DMS 273 (cell line): ENCODE data around the gene RTN4IP1.
A peak's percentile ranks its signal among the peaks of the same experiment; 100 is the strongest.
"Not testable (repeated sequence)": the region's sequence is repeated elsewhere in the genome, so short reads cannot be mapped to it uniquely, and the experiment has no call there.

Experiments used
- DNase-seq: peaks from one replicate; lab custom pipeline; 2025; ENCODE audit not compliant: unreplicated experiment; lab: John Stamatoyannopoulos, UW

The RTN4IP1 gene

GRCh38 chr6:106548926-106549455 lies 80.3 kb downstream of the RTN4IP1 start:
- DNase-seq, result not testable (repeated sequence)

GRCh38 chr6:106547601-106548453 lies 81.5 kb downstream of the RTN4IP1 start:
- DNase-seq, result peak; percentile 58

- DNase-seq, result peak; percentile 39
Observed at GRCh38 chr6:106546691-106547414, 82.4 kb downstream of the RTN4IP1 start.

GRCh38 chr6:106546261-106546690 lies 83.0 kb downstream of the RTN4IP1 start:
- DNase-seq, result peak; percentile 51

GRCh38 chr6:106540907-106541306 lies 88.4 kb downstream of the RTN4IP1 start:
- no peak for DNase-seq

GRCh38 chr6:106540432-106540831 lies 88.9 kb downstream of the RTN4IP1 start:
- DNase-seq, result no peak

- DNase-seq, result no peak
Observed at GRCh38 chr6:106539936-106540335, 89.4 kb downstream of the RTN4IP1 start.

GRCh38 chr6:106538145-106538544 lies 91.2 kb downstream of the RTN4IP1 start:
- no peak for DNase-seq

- no peak for DNase-seq
Observed at GRCh38 chr6:106537662-106538061, 91.6 kb downstream of the RTN4IP1 start.

- no peak for DNase-seq
Observed at GRCh38 chr6:106536851-106537250, 92.4 kb downstream of the RTN4IP1 start.

- DNase-seq, result no peak
Observed at GRCh38 chr6:106536357-106536756, 92.9 kb downstream of the RTN4IP1 start.

- DNase-seq, result no peak
Observed at GRCh38 chr6:106535012-106535411, 94.3 kb downstream of the RTN4IP1 start.

- no peak for DNase-seq
Observed at GRCh38 chr6:106534564-106534982, 94.7 kb downstream of the RTN4IP1 start.

- DNase-seq, result no peak
Observed at GRCh38 chr6:106534004-106534403, 95.3 kb downstream of the RTN4IP1 start.

GRCh38 chr6:106533054-106533453 lies 96.2 kb downstream of the RTN4IP1 start:
- no peak for DNase-seq

GRCh38 chr6:106530502-106530901 lies 98.8 kb downstream of the RTN4IP1 start:
- no peak for DNase-seq

GRCh38 chr6:106530026-106530425 lies 99.3 kb downstream of the RTN4IP1 start:
- DNase-seq, result no peak

GRCh38 chr6:106529438-106529837 lies 99.9 kb downstream of the RTN4IP1 start:
- no peak for DNase-seq

- DNase-seq, result no peak
Observed at GRCh38 chr6:106528521-106528920, 100.8 kb downstream of the RTN4IP1 start.

GRCh38 chr6:106527979-106528378 lies 101.3 kb downstream of the RTN4IP1 start:
- no peak for DNase-seq

- no peak for DNase-seq
Observed at GRCh38 chr6:106527117-106527516, 102.2 kb downstream of the RTN4IP1 start.

- no peak for DNase-seq
Observed at GRCh38 chr6:106525882-106526275, 103.4 kb downstream of the RTN4IP1 start.
